Hematopoietic multipotent progenitor cell treated with erythropoietin and hydrocortisone succinate and interleukin-3 and kit ligand, for 15 days (in vitro differentiated cells): ENCODE data around the gene COPS9.

Experiments
- DNase-seq: peaks from one replicate; pipeline ENCODE4 v3.0.0-alpha.2; 2015; ENCODE audit warnings: low spot score

COPS9 gene

DNA sequence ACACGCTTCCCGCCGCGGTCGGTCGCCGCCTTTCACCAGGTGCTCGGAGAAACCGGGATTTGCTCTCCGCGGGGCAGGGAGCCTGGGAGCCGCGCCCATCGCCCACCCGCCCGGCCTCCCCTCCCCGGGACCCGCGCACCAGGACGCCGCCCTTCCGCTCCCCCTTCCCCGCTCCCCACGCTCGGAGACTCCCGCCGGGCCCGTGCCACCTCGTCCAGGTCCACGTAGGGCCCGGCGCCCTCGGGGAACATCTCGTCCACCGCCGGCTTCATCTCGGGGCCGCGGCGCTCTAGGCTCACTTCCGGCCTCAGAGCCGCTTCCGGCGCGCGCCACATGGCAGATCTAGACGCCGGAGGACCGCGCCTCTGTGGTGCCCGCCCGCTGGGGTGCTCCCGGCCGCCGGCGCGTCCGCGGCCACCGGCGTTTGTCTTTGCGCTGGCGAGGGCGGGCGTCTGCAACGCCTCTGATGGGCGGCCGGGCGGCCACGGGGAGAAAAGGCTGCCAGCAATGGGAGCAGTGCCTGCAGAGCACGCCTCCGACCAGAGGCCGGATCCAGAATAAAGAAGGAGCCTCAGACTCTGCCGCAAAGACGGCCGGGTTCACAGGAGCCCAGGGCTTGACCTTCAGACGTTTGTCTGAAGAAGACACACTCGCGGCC, at the start of gene COPS9:
TSS of gene COPS9 (minus strand) at position 293 of the 658 bp plus-strand sequence. CDS start at position 272, 21 bp downstream.
- DNase-seq = peak; percentile 80

DNA sequence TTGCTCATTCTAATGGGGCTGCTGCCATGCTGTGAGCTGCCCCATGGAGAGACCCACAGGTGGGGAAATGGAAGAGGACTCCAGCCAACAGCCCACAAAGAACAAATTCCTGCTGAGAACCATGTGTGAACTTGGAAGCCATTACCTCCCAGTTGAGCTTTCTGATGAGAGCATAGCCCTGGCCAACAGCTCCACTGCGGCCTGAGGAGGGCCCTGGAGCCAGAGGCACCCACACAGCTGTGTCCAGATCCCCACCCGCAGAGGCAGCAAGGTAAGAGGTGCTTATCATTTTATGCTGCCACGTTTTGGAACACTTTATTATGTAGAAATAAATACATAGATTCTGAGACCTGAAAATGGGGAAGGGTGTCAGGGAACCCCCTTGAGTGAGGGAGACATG, 48.6 kb upstream of the COPS9 start:
- no peak for DNase-seq

DNA sequence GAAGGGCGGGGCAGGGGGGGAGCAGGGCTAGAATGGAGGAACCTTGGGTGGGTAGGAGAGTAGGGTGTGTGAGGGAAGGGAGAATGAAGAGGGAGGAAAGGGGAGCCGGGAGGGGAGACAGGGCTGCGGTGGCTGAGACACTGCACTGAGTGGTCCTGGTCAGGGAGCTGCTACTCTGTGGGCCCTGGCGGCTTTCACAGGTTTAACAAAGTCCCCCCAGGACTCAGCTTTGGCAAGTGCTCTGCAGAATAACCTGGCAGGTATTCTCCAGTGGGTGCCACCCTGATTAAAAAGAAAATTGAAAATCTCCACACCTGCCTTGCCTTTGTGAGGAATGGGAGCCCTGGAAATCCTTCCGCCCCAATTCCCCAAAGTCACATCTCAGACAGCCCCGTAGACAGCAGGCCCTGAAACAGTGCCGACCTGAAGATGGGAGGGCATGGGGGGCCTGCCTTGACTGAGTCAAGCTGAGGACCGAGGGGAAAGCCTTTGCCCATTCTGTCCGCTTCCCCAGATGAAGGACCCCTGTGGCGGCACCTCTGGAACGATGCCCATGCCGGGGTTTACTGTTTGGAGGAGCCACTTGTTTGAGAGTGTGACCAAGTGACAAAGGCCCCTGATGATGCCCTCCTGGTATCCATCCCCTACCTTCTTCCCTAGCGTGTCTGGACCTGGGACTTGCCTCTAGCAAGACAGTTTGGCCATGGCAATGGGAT, 47.9 kb upstream of the COPS9 start:
- DNase-seq = no peak

DNA sequence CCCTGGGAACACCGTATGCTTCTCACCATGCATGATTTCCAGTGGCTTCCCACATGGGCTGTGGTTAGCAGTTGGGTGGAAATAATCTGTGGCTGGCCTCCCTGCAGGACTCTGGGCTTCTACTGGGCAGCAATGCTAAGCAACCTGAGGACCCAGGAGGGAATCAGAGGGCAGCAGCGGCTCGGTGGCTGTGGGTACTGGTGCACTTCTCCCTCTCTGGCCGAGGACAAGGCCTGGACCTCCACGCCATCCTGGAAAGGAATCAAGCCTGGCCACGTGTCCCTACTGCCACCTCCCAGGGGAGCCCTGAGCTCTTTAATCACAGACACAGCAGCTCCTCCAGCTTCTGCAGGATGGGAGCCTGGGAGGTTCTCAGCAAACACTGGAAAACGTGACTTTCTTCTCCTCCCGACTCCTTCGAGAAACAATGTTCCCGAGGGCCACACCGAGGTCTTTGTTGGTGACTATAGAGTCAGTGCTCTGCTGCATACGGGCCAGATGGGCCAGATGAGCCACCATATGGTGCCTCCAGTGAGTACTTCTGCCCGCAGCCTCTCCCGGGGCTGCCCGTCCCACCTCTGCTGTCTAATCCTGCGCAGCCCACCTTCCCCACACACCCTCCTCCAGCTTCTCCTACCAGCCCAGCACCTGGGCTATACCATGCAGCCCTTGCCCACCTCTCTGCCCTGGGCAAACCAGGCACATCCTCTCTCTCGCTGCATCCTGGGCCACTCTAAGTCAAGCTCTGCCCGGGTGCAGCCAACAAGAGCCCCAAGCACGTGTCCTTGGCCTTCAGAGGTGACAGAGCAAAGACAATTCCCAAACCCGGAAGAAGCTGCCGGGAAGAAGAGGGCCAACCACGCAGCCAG, 47.1 kb upstream of the COPS9 start:
- no peak for DNase-seq

DNA sequence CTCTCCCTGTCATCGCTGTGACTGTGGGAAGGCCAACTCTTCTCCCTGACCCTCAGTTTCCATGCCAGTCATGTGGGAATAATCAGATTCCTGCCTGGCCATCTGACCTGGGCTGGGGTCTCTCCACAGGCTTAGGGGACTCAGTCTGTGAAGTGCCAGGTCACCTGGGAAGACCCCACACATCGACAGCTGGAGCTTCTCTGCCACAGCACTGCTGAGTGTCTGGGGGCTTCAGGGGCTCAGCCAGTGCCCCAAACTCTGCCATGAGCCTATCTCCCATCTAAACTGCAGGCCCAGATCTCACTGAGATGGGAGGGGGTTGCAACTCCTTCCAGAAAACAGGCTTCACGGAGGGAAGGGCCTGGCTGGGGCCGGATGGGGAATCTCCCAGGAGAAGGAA, 46.4 kb upstream of the COPS9 start:
- DNase-seq = no peak

DNA sequence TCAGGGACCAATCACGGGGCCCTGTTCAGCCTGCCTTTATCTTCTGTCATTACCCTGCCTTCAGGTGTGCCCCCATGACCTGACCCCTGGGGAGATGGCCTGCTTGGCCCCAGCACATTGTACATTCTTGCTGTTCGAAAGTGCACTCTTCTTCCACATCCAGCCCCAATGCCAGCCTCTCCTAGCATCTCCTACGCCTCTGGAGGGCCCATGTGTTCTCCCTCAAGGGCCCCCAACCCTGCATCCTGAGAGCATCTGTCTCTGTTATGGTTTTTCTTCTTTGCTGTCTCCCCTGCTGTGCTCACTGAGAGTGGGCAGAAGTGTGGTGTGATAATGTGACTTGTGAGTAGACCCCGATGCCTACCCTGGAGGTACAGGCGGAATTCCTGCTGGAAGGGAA, 45.9 kb upstream of the COPS9 start:
- DNase-seq = no peak

DNA sequence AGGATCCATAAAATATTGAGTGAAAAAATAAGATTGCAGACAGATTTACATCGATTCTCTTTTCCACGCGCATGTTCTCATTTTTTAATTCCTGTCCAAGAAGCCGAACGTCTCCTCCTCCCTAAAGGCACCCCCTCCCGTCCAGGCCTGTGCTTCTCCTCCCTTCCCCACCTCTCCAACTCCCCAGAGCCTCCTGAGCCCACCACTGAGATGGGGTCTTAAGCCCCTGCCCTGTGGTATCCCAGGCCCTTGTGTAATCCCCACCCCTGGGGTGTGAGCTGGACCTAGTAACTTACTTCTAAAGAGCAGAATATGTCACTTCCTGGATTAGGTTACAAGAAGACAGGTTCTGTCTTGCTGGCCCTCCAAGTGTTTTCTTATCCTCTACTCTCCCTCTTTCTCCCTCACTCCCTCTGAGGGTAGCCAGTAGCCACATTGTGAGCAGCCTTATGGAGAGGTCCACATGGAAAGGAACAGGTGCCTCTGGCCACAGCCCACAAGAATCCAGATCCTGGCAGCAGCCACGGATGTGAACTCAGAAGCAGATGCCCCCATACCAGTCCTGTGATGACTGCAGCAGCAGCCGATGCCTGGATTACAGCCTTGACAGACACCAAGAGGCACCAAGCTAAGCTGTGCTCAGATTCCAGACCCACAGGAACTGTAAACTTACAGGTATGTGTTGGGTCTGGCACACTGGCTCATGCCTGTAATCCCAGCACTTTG, 44.0 kb upstream of the COPS9 start:
- DNase-seq = no peak

DNA sequence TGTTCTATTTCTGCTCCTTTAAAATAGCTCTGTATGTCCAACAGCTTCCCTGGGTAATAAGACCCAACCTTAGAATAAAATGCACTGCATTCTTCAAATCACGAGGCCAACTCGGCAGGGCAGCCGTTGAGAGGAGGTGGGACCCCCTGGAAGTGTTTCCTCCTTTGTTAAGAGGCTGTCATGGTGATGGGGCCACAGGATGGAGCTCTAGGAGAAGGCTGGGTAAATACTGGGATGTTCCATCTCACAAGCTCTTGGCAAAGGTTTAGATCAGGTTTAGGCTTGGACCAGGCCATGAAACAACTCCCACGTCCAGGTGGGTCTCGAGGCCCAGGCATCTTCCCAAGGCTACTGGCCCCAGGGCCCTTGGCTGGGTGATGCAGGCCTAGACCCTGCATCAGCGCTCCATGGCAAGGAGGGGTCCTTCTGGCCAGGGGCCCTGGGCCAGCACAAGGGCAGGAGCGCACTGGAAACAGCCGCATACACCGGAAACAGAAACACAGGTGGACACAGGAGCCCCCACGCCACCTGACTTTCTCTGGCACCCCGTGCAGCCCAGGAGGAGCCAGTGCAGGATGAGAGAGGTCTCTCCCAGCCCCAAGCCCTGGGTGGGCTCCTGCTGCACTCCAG, 43.2 kb upstream of the COPS9 start:
- no peak for DNase-seq

DNA sequence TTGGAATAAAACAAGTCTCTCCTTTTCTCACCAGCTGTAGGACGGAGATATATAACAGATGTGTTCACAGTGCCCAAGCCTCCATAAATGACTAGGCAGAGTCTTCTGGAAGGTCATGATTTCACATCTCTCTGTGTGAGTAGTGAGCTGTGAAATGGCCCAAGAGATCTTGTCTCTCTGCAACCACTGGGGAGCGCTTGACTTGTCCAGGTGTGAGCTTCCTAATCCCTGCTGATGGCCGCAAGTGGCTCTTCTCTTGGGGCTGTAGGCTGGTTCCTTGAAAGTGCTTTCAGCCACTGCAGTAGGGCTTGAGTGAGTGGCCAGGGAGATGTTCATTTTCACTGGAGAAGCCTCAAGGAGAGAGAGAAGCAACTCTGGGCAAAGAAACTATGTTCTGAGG, 42.5 kb upstream of the COPS9 start:
- DNase-seq = no peak

DNA sequence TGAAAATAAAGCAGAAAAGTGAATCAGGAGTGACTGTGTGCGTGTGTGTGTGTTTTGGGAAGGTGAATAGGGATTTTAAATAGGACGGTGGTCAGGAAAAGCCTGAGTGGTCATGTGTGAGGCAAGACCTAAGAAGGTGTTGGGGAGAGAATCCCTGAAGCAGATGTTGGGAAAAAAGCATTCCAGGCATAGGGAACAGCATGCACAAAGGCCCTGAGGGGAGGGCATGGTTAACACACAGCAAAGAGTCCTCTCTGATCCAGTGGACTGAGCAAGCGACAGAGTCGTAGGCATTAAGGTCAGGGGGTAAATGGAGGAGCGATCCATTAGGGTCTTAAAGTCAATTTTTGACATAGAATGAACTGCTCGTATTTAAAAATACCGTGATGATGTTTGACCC, 38.4 kb upstream of the COPS9 start:
- DNase-seq = no peak

DNA sequence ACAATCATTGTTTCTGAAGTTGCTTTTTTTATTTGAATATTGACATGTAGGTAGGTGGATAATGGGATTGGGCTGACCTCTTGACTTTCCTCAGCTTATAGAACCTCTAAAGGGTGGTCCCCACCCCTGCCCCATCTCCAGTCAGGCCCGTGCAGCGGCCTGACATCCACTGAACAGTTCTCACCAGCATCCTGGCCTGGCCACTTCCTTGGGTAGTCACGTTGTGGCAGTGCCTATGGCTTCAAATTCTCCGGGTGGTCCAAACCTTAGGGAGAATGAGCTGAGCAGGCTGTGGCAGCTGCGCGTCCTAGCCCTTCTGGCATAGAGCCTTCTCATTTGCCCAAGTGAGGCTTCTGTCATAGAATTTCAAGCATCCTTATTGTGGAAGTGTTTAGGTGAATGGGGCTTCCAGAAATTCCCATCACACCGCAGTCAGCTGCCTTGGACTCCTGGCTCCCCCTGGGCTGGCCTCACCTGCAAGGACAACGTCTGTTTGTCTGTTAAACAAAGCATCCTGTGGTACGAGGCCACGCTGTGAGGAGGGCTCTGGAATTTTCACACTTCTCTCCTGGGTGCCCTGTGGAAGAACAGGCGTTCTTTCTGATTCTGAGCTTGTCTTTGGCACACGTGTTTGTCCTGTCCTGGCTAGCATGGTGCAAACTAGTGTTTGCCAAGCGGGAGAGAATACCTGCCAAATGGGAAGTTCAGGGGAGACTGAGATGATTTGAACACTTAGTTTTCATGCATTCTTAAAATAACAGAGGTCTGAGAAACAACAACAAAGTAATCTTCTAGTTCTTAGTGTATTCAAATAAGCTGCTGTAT, 36.2 kb upstream of the COPS9 start:
- no peak for DNase-seq

DNA sequence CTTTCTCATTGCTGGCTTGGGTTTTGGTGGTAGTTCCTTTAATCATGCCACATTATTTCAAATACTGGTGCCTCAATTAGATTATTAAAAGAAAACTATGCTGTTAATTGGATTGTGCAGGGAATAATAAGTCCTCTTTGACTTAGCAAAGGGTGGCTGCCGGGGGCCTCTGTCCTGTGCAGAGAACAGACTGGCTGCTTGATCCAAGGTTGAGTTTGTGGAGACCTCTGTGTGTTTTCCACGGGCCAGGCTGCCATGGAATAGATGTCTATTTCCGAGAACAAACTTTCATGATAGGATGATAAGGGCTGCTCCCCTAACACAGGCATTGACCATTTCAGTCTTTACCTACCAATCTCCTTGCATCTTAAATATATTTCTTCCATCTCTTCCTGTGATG, 34.8 kb upstream of the COPS9 start:
- no peak for DNase-seq

DNA sequence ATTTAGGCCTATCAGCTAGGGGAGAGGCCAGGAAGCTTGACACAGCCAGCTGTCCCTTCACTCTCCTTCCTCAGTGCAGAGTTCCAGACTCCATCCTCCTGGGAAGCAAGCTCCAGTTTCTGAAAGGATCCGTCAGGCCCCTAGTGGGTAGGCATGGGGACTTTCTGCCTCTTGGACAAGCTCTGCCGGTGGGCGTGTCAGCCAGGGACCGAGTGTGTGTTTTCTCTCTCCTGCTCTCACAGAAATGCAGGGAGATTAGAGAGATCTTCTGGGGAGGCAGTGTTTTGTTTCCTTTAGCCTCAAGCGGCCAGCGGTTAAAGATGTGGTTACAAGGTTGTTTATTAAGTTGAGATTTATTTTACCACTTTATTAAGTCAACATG, 34.2 kb upstream of the COPS9 start:
- no peak for DNase-seq

DNA sequence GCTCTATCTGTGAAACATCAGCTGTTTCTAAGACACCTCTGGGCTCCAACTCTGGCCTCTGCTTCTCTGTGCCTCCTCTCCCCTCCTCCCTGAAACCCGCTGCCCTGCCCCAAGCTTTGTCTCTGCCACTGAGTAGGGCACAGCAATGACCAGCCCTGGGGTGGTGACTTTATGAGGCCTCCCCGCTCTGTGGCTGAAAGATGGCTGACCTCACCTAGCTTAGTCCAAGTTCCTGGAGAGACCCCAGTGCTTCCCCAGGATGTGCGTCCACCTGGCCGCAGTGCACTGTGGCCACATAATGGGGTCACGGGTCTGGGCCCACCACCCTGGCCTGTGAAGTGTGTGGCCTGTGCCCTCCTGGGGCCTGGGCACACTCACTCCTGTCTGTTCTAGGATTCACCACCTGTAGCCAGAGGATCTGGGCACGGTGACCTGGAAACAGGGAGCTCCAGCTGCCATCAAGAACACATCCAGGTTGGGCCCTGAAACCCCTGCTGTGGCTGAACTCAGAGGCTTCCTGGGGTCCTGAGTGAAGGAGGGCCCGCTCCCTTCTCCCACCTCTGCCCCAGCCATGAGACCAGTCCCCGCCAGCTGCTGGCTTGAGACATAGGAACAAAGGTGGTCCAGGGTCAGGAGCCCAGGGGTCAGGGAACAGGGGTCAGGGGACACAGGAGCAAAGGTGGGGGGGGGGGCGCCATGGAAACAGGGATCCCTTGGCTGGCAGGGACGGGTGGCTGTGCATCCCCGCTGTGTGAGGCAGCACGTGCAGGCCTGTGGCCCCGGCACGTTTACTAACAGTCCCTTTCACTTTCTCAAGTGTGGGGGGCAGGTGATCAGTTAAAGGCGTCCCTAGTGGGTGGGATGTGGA, 33.6 kb upstream of the COPS9 start:
- no peak for DNase-seq

DNA sequence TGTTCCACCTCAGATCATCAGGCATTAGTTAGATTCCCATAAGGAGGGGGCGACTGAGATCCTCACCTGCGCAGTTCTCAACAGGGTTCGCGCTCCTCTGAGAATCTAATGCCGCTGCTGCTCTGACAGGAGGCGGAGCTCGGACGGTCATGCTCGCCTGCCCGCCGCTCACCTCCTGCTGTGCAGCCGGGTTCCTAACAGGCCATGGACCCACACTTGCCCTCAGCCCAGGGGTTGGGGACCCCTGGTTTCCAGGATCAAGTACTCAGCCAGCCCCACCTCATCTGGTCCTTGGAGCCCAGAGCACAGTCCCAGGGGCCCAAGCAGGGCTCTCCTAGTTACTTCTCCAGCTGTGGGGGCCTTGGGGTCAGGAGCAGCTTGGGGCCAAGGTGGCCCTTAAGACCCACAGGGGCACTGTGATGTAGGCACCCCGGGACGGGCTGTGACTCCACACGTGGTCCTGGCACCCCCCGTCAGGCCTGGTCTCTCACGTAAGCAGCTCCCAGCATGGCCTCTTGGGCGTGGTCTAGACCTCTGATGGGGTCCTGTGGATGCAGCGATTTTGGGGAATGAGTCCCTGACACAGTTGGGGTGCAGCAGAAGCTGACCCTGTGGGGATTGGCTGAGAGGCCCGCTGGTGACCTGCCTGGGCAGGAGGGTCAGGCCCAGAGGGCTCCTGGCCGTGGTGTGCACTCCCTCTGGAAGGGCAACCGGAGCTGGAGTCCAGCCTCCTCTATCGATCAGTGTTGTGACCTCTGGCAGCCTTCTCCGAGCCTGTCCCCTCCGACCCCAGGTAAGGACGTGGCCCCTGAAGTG, 32.6 kb upstream of the COPS9 start:
- DNase-seq = no peak

DNA sequence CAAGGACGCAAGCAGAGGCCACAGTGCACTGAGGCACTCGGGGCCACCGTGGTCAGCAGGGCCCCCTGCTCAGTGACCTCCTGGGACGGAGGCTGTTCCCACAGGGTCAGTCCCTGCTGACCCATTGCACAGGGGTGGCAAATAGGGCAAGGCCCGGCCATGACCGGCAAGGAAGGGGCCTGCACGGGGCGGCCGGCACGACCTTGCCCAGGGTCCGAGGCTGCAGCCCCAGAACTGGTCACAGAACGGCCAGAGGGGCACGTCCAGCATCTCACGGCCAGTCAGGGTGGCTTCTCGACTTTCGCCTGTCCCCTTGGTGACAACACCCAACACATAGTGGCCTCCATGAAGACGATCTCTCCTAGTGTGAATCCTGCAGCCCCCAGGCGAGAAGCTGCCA, 31.9 kb upstream of the COPS9 start:
- DNase-seq = no peak

DNA sequence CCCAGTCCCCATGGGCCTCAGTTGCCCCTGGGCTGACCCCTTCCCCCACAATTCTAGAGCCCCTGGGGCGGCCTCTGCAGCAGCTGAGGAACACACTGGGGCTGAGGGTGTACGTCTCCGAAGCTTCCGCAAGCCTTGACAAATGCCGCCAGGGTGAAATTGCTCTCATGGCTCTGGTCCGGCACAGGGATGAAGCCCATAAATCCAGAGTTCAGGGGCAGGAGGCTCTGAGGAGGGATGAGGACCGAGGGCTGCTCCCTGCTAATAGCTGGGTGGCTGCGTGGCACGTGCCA, 31.4 kb upstream of the COPS9 start:
- DNase-seq = no peak

DNA sequence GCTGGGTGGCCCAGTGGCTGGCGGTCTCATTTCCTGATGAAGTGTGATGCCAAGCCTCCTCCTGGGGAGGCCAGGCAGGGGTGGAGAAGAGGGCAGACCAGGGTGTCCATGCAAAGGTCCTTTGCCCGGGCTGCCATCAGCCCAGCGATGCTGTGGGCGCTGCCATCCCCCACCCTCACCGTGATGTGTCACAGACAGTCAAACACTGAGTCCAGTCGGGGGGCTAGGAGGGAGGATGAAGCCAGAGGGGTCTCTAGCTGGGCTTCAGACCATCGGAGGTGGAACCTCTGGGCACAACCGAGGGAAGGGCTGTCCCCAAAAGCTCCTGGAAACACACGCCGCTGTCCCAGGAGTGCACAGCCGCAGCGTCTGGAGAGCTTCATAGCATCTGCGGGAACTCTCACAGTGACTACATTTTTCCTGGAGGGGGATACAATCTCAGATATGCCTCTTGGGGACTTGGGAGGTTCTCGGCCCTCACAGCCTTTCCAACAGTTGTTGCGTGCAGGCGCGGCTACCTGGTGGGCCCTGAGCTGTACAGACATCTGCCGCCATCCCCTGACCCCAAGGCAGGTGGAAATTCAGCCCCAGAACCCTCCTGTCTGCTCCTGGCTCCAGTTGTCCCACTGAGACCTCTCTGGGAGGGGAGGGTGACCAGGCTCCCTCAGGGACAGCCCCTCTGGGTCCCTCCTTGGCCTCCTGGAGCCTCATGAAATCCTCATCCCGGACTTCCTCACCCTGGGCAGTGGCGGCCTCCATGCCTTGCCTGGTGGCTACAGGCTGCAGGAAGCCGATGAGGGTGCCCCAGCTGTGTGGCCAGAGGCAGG, 30.9 kb upstream of the COPS9 start:
- no peak for DNase-seq
